ENCODE measurements around the gene SCRN2.
A peak's percentile ranks its signal among the peaks of the same experiment; 100 is the strongest.

SCRN2 gene

DNA sequence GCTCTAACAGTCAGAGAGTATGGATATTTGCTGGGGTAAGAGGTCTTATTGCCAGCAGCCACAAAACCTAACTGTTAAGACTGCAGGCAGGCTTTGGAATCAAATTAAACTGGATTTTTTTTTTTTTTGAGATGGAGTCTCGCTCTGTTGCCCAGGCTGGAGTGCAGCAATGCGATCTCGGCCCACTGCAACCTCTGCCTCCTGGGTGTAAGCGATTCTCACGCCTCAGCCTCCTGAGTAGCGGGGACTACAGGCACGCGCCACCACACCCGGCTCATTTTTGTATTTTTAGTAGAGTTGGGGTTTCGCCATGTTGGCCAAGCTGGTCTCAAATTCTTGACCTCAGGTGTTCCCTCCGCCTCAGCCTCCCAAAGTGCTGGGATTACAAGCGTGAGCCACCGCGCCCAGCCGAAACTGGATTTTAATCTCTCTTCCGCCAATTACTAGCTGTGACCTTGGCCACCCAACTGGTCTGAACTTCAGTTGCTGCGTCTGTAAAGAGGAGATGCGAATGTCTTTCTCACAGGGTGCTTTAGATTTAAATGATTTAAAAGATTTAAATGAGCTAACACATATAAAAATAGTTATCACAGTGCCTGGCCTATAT, 10.6 kb downstream of the SCRN2 start:
- no peak for ATAC-seq (ENCODE audit: low read depth)
- Mint-ChIP-seq H3K4me3 (peak overlapping the region; percentile 97), H3K36me3 (peaks cover 11% of the 10 kb centered on the region), H3K27me3 (no peaks in the 10 kb centered on the region), H3K9me3 (no peaks in the 10 kb centered on the region), H3K4me1 (peaks cover 14% of the 10 kb centered on the region), H3K27ac (peak overlapping the region; percentile 94)
- DNase-seq (ENCODE audit: low spot score in 2 of 2), result no peak

DNA sequence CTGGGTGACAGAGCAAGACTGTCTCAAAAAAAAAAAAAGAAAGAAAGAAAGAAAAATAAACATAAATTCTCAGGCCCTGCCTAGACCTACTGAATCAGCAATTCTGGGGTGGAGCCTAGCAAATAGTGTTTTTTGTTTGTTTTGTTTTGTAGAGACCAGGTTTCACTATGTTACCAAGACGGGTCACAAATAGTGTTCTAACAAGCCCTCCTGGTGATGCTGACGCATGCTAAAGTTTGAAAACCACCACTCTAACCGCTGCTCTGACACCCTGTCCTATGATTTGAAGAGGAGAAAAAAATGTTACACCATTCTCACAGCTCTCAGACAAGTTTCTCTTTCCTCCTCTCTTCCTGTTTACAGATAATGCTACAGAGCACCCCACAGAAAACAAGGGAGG, 11.2 kb downstream of the SCRN2 start:
- Mint-ChIP-seq H3K9me3 (no peaks in the 10 kb centered on the region), H3K27ac (no peak overlapping the region), H3K4me1 (peaks cover 17% of the 10 kb centered on the region), H3K36me3 (peaks cover 14% of the 10 kb centered on the region), H3K4me3 (peak overlapping the region; percentile 11), H3K27me3 (no peaks in the 10 kb centered on the region)
- ATAC-seq (ENCODE audit: low read depth), result no peak
- no peak for DNase-seq (ENCODE audit: low spot score in 2 of 2)

DNA sequence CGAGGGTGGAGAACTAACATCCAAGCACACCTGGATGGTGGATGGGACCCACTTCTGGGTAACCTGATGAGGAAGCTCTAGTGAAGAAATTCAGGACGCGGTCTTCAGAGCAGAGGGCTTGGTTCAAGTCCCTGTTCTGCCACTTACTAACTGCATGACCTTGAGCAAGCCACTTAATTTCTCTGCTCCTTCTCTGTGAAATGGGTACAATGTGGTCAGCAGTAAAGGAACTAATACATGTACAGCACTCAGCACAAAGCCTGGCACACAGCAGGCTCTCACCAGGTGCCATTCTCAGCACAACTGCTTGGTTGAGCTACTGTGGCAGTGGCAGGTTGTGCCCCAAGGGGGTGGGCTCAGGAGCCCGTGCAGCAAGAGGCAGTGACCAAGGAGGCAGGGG, 17.6 kb downstream of the SCRN2 start:
- Mint-ChIP-seq H3K27me3 (no peaks in the 10 kb centered on the region), H3K27ac (no peak overlapping the region), H3K4me1 (peaks cover 24% of the 10 kb centered on the region), H3K9me3 (no peaks in the 10 kb centered on the region), H3K4me3 (no peak overlapping the region), H3K36me3 (peaks cover 18% of the 10 kb centered on the region)
- ATAC-seq (ENCODE audit: low read depth) (no peak), DNase-seq (ENCODE audit: low spot score in 2 of 2) (no peak)

DNA sequence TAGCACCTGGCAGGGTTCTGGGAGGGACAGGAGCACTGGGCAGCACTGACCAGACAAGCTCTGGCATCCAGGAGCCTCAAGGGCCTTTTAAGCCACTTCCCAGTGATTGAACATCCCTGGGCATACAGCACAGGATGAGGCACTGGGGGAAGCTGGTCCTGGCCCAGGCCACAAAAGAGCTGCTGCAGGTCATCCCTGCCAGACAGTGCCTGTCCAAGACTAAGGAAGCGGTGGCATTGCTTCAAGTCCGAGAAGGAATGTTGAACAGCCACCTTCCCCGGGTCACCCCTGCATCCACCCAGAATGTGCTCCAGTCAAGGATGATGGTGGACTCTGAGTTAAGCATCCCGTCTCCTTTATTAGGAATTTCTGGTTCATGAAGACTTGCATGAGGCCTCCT, 18.3 kb downstream of the SCRN2 start:
- ATAC-seq (ENCODE audit: low read depth) (no peak), DNase-seq (ENCODE audit: low spot score in 2 of 2) (no peak)
- Mint-ChIP-seq H3K27ac (no peak overlapping the region), H3K4me1 (peaks cover 24% of the 10 kb centered on the region), H3K27me3 (no peaks in the 10 kb centered on the region), H3K4me3 (no peak overlapping the region), H3K36me3 (peaks cover 17% of the 10 kb centered on the region), H3K9me3 (no peaks in the 10 kb centered on the region)

DNA sequence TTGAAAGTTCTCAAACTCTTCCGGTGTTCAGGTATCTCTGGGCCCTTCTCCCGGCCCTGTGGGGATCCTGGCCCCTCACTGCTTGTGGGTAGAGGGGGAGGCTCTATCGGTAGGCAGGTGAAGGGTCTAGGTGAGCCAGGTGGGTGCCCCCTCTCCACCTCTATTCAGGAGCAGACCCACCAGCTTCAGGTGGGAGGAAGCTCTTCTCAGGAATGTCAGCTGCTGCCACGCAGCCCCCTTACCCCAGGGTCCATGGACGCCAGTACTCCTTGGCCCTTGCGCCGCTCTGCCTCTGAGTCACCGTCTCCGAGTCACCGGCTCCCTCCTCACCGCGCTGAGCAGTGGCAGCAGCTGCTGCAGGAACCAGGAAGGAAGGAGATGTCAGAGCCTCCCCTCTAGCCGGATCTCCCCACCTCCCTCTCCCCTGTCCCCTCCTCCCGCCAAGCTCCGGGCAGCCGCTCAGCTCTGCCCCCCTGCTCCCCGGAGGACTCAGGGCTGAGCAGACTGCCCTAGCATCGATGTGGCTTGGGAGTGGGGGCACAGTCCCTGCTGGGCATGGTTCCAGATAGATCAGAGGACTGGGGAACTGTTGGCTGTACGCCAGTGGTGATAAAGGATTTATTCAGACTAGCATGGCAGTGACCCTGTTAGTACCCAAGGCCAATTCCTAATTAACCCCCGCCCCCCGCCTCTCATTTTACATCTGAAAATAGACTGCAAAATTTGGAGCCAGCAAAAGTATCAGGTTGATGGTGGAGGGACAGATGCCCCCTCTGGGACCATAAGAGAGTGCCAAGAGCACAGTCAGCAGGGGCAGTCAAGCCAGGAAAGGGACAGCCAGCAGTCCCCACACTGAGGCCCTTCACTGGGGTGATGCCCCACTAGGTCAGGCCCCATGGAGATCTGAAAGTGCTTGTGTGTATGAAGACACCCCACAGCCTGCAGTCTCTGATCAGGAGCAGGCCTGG, 19.4 kb downstream of the SCRN2 start, which contains the start of gene OSBPL7:
Gene OSBPL7 (minus strand): TSS at position 371 of the 968 bp plus-strand sequence. CDS start 1,516 bp downstream, outside the sequence.
- H3K4me1 Mint-ChIP-seq, result peaks cover 24% of the 10 kb centered on the region
- DNase-seq (ENCODE audit: low spot score in 2 of 2) (peak; percentile 48), ATAC-seq (ENCODE audit: low read depth) (peak; percentile 95)
- peaks cover 23% of the 10 kb centered on the region for H3K36me3 Mint-ChIP-seq
- H3K4me3 Mint-ChIP-seq, result peak within 1 kb of the TSS; percentile 99
- no peaks in the 10 kb centered on the region for H3K27me3 Mint-ChIP-seq
- H3K27ac Mint-ChIP-seq, result peak within 1 kb of the TSS; percentile 85
- H3K9me3 Mint-ChIP-seq, result no peaks in the 10 kb centered on the region

DNA sequence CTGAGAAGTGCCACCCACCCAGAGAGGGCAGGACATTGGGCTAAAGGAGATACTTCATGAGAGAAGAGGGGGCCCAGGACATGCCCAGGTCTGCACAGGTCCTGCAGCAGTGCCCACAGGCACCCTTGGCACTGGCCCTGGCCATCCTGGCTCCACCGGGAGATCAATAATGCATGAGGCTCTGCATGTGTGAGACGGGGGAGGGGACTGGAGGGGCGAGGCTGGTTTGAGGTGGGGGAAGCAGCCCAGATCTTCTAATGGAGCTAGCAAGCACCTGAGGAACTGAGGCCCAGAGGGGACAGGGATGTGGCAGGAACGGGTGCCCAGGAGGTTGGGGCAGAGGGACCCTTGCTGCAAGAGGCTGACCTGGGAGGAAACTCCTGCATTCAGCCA, 20.0 kb downstream of the SCRN2 start:
- DNase-seq (ENCODE audit: low spot score in 2 of 2) (no peak), ATAC-seq (ENCODE audit: low read depth) (no peak)
- peaks cover 24% of the 10 kb centered on the region for H3K4me1 Mint-ChIP-seq
- no peaks in the 10 kb centered on the region for H3K9me3 Mint-ChIP-seq
- H3K4me3 Mint-ChIP-seq, result peak overlapping the region; percentile 99
- peak overlapping the region; percentile 85 for H3K27ac Mint-ChIP-seq
- peaks cover 17% of the 10 kb centered on the region for H3K36me3 Mint-ChIP-seq
- H3K27me3 Mint-ChIP-seq, result no peaks in the 10 kb centered on the region

DNA sequence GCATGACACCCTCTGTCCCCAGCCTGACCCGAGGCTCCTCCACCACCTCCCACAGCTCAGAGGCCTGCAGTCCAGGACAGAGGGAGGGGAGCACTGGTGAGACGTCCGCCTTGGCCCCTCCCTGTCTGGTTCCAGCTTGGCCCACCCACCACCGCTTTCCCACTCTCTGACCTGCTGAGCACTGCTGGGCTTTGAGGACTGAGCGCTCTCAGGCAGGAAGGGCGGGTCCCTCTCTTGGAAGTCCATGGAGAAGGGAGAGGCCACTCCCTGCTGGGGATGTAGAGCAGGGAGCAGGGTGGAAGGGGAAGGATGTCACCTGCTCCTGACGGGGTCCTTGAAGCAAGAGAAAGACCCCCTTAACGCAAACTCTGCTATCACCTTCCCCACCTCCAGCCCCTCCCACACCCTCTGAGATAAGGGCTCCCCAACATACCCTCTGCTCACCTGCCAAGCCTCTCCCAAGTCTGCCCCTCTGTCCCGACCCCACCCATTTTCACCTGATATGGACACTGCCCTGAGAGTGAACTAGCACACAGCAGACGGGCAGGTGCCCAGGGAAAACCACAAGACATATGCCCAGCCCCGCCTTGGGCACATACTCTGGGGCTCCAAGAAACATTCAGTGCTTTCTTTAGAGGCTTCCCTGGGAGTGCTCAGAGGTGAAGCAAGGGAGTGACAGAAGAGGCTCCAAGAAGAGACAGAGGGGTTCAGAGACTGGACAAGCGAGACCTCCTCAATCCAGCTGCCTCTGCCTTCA, 20.9 kb downstream of the SCRN2 start:
- Mint-ChIP-seq H3K27ac (peak overlapping the region; percentile 85), H3K27me3 (no peaks in the 10 kb centered on the region), H3K4me3 (peak overlapping the region; percentile 99), H3K4me1 (peaks cover 21% of the 10 kb centered on the region), H3K9me3 (no peaks in the 10 kb centered on the region), H3K36me3 (peaks cover 15% of the 10 kb centered on the region)
- no peak for DNase-seq (ENCODE audit: low spot score in 2 of 2)
- no peak for ATAC-seq (ENCODE audit: low read depth)

DNA sequence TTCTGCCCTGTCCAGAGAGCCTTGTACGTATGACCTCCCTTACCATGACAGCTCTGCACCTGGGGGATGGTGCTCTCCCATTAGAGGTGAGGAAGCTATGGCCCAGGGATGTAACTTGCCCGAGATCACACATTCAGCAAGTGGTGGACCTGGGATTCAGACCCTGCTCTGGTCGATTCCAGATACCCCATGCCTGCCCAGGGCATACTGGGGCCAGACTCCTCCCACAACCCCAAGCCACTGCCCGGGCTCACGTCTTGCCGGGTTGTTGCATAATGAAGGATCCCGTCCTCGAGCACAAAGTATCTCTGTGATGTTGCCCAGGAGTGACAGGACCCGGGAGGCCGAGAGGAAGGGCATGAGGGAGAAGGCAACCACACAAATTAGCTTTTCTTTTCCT, 21.6 kb downstream of the SCRN2 start:
- Mint-ChIP-seq H3K27me3 (no peaks in the 10 kb centered on the region), H3K4me3 (no peak overlapping the region), H3K36me3 (peaks cover 17% of the 10 kb centered on the region), H3K9me3 (no peaks in the 10 kb centered on the region), H3K4me1 (peaks cover 21% of the 10 kb centered on the region), H3K27ac (no peak overlapping the region)
- no peak for ATAC-seq (ENCODE audit: low read depth)
- no peak for DNase-seq (ENCODE audit: low spot score in 2 of 2)

DNA sequence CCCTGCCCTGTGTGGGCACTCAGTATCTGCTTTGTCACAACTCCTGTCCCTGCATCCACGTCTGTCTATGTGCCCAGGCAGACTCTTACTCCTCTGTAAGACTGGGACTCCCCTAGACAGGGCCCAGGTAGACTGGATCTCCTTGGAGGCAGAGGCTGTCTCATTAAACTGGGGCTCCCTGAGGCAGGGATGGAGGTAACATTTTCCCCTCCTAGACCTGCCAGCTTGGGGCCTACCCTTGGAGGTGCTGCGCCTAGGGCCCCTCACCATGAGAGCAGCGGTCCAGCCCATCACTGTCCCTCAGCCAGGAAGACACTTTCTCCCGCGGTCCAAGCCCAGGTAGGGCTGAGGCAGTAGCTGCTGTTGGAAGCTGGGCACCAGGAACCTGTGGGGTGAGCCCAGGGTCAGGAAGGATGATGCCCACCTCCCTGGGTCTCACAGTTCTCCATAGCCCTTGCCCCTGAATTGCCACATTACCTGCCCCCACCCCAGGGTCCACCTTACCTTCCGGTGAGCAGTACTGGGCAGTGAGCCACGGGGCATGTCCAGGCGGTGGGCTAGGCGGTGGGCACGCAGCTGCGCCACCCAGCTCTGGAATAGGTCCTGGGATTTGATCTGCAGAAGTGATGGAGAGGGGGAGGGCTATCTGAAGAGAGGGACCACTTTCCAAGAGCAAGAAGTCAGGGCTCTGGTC, 22.9 kb downstream of the SCRN2 start:
- Mint-ChIP-seq H3K9me3 (no peaks in the 10 kb centered on the region), H3K4me3 (no peak overlapping the region), H3K27ac (no peak overlapping the region), H3K4me1 (peaks cover 20% of the 10 kb centered on the region), H3K27me3 (no peaks in the 10 kb centered on the region), H3K36me3 (peaks cover 15% of the 10 kb centered on the region)
- no peak for ATAC-seq (ENCODE audit: low read depth)
- no peak for DNase-seq (ENCODE audit: low spot score in 2 of 2)

DNA sequence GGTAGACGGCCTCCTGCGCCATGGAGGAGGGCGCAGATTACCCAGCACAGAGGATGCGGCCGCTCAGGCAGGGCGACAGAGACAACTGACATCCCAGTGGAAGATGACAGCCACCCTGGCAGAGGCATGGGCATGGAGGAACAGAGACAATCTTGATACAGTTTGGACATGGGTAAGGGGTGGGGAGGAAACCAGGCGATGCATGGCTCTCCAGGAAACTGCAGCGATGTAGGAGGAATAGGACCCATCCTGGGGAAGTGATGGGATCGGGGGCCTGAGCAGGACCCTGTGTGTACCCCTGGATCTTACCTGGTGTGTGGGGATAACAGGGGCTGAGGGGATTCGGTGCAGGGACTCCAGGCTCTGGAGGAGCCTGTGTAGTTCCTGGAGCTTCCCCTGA, 24.1 kb downstream of the SCRN2 start:
- Mint-ChIP-seq H3K4me1 (peaks cover 17% of the 10 kb centered on the region), H3K27ac (no peak overlapping the region), H3K36me3 (peaks cover 25% of the 10 kb centered on the region), H3K27me3 (no peaks in the 10 kb centered on the region), H3K4me3 (no peak overlapping the region), H3K9me3 (no peaks in the 10 kb centered on the region)
- no peak for ATAC-seq (ENCODE audit: low read depth)
- DNase-seq (ENCODE audit: low spot score in 2 of 2), result no peak

DNA sequence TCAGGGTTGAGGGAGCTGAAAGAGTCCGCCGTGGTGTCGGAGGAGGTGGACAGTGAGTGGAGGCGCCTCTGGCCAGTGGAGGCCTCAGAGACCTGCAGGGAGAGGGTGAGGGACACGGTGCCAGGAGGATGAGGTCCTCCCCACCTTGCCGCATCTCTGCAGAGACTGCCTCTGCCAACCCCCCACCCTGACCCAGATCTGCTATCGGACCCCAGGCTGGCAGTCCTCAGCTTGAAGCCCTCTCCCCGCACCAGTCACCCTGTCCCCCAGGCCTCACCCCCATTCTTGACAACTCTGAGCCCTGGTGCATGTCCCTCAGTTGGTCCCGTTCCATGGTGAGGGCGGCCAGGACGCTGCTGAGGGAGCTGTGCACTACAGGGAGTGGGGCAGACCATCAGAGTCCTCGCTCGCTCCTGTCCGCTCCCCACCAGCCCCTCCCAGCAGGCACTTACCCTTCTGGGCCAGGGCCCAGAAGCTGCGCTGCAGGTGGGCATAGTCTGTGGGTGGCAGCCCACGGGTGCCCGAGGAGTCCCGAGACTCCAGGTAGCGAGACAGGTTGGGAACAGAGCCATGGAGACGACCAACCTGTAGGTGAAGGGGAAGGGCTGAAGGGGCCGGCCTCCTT, 24.9 kb downstream of the SCRN2 start:
- no peaks in the 10 kb centered on the region for H3K9me3 Mint-ChIP-seq
- DNase-seq (ENCODE audit: low spot score in 2 of 2) (no peak), ATAC-seq (ENCODE audit: low read depth) (no peak)
- no peak overlapping the region for H3K4me3 Mint-ChIP-seq
- peaks cover 28% of the 10 kb centered on the region for H3K36me3 Mint-ChIP-seq
- no peak overlapping the region for H3K27ac Mint-ChIP-seq
- no peaks in the 10 kb centered on the region for H3K27me3 Mint-ChIP-seq
- peaks cover 13% of the 10 kb centered on the region for H3K4me1 Mint-ChIP-seq

DNA sequence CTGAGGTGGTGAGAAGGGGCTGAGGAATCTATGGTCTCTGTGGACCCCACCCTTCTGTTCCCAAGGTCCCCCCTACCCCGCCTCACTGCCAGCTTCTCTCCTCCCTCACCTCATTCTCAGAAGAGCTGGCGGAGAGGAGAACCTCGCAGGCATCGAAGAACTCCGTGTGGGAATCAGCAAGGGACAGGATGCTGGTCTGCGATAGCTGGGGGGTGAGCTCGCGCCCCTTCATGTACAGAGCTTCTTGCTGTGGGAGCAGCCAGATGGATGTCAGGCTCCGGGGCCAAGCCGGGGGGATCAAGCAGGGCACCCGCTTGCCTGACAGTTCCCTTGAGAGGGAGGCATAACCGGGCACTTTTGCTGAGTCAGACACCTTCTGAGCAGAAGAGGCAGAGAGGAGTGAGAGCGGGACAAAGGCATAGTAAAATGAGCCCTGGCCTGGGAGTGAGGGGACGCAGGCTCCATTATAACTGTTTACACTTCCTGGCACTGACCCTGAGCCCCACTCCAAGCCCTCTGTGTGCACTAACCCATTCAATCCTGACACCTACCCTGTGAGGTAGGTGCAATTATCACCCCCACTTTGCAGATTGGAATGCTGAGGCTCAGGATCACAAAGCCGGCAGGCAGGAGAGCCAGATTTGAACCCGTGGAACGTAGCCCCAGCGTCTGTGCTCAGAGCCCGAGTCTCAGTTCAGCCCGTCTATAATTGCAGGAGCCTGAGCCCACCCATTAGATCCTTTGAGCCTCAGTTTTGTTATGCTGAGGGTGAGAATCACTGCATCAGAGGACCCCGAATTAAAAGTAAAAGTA, 25.8 kb downstream of the SCRN2 start:
- Mint-ChIP-seq H3K4me3 (no peak overlapping the region), H3K9me3 (no peaks in the 10 kb centered on the region), H3K27ac (no peak overlapping the region), H3K4me1 (peaks cover 4% of the 10 kb centered on the region), H3K36me3 (peaks cover 34% of the 10 kb centered on the region), H3K27me3 (no peaks in the 10 kb centered on the region)
- no peak for ATAC-seq (ENCODE audit: low read depth)
- no peak for DNase-seq (ENCODE audit: low spot score in 2 of 2)

Data from memory B cell (primary cell).